HK-2 (cell line): ENCODE results near the gene SYNE2.

Experiments
- DNase-seq: peaks from one replicate; pipeline ENCODE4 v3.0.0-alpha.2; 2018; ENCODE audit not compliant: unreplicated experiment

SYNE2 gene

DNA sequence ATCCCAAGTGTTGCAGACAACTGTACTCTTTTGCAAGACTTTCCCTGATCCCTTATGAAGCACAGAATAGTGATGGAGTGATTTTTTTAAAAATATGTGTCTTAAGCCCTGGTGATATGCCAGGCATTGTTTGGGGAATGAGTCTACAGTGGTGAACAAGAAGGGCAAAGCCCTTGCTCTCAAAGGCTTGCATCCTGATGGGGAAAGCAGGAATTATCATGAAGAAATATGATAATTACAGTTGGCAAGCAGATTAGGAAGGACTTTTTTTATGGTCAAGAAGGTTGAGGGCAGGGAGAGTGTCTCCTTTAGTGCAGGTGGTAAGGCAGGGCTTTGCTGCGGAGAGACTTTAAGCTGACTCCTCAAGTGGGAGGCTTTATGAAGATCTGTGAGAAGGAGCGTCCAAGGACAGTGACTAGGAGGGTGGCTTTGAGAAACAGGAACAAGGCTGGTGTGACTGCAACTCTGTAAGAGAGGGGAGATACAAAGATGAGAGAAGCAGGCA, 100.2 kb downstream of the SYNE2 start:
- no peak for DNase-seq

DNA sequence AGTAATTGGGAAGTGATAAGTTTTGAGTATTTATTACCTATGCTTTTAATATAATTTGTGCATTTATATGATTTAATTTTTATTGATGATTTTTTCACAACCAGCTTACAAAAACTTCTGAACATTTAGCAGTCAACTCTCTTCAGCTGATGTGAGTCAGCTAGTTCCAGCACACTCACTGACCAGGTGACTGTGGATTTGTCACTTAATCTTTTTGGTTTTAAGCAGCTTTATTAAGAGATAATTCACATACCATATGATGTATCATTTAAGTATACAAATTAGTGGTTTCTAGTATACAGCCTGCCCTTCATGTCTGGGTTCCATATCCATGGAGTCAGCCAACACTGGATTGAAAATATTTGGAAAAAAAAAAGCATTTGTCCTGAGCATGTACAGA, 103.5 kb downstream of the SYNE2 start:
- no peak for DNase-seq

DNA sequence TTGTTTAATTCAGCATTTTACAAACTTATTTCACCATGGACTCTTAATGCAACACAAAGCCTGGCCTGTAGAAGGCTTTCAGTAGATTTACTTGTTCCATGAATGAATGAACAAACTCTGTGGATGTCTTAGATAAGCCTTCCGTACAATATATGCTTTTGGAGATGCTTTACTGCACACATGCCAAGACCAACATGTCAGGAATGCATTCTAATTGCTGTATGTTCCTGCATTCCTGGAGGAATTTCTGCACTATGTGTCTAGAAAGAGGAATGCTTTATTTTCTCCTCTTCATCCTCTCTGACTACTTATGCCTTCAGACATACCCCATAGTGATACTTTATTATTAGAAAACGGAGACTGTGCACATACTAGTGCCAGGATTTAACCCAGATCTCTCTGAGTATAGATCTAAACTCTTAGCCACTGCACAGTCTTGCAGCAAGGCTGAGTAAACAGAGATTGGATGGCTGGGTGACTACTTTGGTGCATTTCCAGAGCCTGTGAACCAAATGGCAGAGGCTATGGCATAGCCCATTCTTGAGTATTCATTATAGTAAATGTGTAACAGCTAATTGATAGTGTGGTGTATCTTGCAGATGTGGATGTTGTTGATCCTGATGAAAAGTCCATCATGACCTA, 108.2 kb downstream of the SYNE2 start:
- DNase-seq: no peak

DNA sequence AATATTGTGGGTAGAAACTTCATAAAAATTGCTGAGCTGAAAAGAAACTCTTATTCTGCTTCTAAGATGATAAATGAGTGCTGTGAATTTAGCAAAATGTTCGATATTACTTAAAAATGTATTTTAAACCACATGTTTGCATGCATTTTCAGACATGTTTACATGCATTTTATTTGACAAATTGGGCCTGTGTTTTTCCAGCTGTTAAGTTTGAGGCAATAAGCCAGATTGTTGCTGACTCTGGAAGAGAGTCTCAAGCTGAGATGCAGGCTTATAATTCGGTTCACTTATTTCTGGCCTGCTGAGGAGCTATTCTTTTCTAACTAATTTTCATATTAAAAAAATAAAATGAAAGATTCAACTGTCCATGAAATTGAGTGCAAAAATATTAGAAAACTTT, 110.1 kb downstream of the SYNE2 start:
- no peak for DNase-seq

- no peak for DNase-seq
These were observed 110.6 kb downstream of the SYNE2 start for GRCh38 chr14:63963439-63963838.

GRCh38 chr14:63964113-63964512, 111.3 kb downstream of the SYNE2 start:
- DNase-seq: no peak

DNA sequence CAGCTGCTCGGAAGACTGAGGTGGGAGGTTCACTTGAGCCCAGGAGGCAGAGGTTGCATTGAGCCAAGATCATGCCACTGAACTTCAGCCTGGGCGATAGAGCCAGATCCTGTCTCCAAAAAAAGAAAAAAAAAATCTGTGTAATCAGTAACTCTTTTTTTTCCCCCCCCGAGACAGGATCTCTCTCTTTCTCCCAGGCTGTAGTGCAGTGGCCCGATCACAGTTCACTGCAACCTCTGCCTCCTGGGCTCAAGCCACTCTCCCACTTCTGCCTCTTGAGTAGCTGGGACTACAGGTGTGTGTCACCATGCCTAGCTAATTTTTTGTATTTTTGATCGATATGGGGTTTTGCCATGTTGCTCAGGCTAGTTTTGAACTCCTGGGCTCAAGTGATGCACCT, 113.6 kb downstream of the SYNE2 start:
- DNase-seq: no peak

GRCh38 chr14:63972323-63972932, 119.6 kb downstream of the SYNE2 start:
- DNase-seq: no peak

- no peak for DNase-seq
These were observed 121.4 kb downstream of the SYNE2 start for GRCh38 chr14:63974176-63974575.

- DNase-seq: no peak
These were observed 128.8 kb downstream of the SYNE2 start for GRCh38 chr14:63981569-63981968.

DNA sequence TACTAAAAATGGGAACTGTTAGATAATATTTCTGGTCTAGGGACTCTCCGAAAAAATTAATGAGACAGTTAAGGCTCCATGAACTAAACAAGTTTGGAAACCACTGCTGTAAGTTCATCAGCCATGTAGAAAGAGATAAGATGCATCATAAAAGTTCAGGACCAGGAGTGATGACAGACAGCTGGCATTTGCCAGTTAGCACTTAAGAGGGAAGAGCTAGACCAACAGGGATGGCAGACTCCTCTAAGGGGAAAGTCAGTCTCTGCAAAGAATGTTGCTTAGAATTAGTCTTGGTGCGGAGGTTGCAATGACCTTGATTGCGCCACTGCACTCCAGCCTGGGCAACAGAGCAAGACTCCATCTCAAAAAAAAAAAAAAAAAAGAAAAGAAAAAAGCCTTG, 129.4 kb downstream of the SYNE2 start:
- DNase-seq: no peak

GRCh38 chr14:63982629-63983028, 129.8 kb downstream of the SYNE2 start:
- no peak for DNase-seq

DNA sequence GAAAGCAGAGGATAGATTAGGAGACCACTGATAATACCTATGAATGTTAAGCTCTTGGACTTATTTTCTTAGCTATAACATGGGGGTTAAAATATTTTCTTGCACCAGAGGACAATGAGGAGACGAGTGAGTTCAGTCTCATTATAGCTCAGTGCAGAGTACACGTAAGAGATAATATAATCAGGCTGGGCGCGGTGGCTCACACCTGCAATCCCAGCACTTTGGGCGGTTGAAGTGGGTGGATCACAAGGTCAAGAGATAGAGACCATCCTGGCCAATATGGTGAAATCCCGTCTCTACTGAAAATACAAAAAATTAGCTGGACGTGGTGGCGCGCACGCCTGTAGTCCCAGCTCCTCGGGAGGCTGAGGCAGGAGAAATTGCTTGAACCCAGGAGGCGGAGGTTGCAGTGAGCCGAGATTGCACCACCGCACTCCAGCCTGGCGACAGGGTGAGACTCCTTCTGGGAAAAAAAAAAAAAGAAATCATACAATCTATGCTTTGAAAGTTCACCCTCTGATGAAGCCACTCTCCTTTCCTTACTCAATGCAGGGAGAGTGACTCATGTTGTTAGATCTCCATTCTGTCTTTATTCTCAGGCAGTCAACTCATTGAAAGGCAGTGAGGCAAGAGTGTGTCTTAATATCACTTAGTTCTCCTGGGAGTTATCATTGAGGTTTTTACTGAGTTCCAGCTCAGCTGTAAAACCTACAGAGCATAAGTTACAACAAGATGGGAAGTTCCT, 134.2 kb downstream of the SYNE2 start:
- DNase-seq: no peak

DNA sequence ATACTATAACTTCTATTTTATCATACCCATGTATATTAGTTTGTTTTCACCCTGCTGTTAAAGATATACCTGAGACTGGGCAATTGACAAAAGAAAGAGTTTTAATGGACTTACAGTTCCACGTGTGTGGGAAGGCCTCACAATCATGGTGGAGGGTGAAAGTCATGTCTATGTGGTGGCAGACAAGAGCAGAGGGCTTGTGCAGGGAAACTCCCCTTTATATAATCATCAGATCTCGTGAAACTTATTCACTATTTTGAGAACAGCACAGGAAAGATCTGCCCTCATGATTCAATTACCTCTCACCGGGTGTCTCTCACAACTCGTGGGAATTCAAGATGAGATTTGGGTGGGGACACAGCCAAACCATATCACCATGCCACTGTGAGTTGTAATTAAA, 135.8 kb downstream of the SYNE2 start:
- no peak for DNase-seq

DNA sequence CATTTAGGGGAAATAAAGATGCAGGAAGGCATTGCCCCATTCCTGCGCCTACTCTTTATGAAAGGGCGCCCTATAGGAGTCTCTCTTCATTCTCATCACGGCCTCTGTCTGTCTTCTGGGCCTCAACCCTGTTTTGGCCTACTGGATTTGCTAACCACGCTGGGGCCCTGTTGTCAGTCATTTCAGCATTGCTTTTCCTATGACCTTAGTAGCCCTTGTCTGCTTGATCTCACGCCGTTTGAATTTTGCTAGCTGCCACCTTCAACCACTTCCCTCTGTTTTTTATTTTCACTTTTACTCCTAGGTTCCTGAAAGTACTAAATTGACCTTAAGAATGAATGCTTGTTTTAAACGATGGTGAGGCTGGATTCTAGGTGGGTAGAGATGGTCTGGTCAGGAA, 139.0 kb downstream of the SYNE2 start:
- no peak for DNase-seq

DNA sequence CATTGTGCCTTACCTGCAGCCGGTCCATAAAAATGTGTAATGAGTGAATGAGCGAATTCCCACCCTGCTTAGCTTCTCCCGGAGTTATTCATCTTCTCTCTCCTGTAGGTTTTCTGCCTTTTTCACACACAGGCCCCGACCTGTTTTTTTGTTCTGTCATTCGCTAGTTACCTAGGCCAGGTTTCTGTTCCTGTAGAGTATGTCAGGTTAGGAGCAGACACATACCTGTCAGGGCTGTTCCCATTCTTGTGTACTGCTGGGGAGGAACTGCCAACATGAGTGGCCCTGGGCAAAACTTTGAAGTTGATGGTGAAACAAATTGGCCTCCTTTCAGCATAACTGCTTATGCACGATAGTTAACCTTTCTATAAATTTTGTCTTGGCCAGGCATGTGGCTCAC, 140.1 kb downstream of the SYNE2 start:
- DNase-seq: no peak

GRCh38 chr14:63993992-63994391, 141.2 kb downstream of the SYNE2 start:
- DNase-seq: no peak

- no peak for DNase-seq
These were observed 142.5 kb downstream of the SYNE2 start for GRCh38 chr14:63995285-63995684.

- DNase-seq: no peak
These were observed 143.2 kb downstream of the SYNE2 start for GRCh38 chr14:63996016-63996415.

DNA sequence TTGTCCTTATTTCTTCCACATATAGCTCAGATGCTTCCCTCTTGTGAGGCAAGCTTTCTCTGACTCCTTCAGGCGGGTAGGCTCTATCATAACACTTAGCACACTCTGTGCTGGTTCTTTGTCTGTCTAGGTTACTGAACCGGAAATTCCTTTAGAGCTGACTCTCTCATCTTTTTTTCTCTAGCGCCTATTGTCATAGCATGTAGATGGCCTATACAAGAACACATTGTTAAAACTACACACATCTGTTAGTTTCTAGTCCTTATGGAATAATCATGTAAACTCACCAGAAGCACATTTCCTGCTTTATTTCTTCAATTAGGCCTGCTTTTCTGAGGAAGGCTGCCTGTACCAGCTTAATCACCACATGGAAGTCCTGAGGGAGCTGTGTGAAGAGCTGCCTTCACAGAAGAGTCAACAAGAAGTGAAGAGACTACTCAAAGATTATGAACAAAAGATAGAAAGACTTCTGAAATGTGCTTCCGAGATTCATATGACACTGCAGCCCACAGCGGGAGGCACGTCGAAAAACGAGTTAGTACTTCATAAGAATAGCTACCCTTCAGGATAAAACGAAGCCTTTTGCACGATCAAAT, 143.9 kb downstream of the SYNE2 start:
- DNase-seq: no peak

DNA sequence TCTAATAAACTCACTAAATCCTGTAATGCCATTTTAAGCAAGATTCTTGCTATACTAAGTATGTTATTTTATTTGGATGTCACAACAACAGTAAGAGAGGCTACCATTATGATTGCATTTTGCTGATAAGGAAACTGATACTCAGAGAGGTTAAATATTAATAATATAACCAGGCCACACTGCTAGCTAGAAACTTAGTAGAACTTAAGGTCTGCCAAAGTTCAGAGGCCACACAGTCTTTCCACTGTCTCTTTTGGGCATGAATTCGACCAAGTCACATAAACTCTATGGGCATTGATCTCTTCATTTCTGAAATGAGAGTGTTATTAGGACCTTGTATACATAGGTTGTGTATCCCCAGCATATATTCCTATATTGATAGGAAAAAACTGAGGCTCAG, 147.9 kb downstream of the SYNE2 start:
- DNase-seq: no peak

DNA sequence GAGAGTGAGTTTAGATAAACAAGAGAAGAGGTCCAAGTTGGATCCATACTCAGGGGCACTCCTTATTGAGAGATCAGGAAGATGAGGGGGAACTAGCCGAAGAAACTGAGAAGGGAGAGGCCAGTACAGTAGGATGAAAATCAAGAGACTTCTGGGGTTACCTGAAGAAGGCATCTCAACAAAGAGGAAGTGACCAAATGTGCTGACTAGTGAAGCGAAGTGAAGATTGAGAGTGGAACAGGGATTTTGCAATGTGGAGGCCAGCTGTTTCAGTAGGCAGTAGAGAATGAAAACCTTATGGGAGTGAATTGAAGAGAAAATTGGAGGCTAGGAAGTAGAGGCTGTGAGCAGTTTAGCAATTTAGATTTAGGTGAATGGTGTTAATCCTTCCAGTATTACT, 153.0 kb downstream of the SYNE2 start:
- DNase-seq: no peak

- DNase-seq: no peak
These were observed 155.2 kb downstream of the SYNE2 start for GRCh38 chr14:64008016-64008415.
